ENCODE data around the gene LRMDA. TPM values are rescaled to one million over a fixed set of nuclear protein-coding genes. Genes with fewer than 3 reads are reported as not detected.

Gene LRMDA
- total and polyA plus RNA-seq, 2 of the 13 experiments (the other 11 are each of a cell fraction or from before 2014, with no cell fraction given) = 13.4 to 22.0 TPM

- TF ChIP-seq ATF2 (CRISPR knock-in tag; IDR thresholded peaks at IDR 0.05) (peak; percentile 46; the same call in 1 of the 2 replicates), EP300 (IDR thresholded peaks at IDR 0.05; ENCODE audit: low read depth in 2 of 2, low read length in 2 of 2) (peak; percentile 55 to 90; a peak in 3 of 4 replicates), EP300 (CRISPR knock-in tag; IDR thresholded peaks at IDR 0.05; ENCODE audit: borderline replicate concordance) (peak; percentile 88), NCOA2 (CRISPR knock-in tag; IDR thresholded peaks at IDR 0.05) (peak; percentile 86), THAP7 (CRISPR knock-in tag; IDR thresholded peaks at IDR 0.05) (no peak; the same call in 1 of the 2 replicates), ASH2L (IDR thresholded peaks at IDR 0.05; ENCODE audit: insufficient read length, low read depth, low read length) (no peak), CC2D1A (CRISPR knock-in tag; IDR thresholded peaks at IDR 0.05) (0 out of 2 replicates have a peak, but pooled peaks have one; percentile 46), TEF (CRISPR knock-in tag; IDR thresholded peaks at IDR 0.05) (no peak), HOXA9 (CRISPR knock-in tag; IDR thresholded peaks at IDR 0.05; ENCODE audit: borderline replicate concordance) (peak; percentile 87; the same call in 1 of the 2 replicates), IKZF5 (CRISPR knock-in tag; IDR thresholded peaks at IDR 0.05) (peak; percentile 68), ZNF224 (CRISPR knock-in tag; IDR thresholded peaks at IDR 0.05) (0 out of 2 replicates have a peak, but pooled peaks have one; percentile 10), KDM6A (CRISPR knock-in tag; IDR thresholded peaks at IDR 0.05; ENCODE audit: low read depth) (no peak), HES4 (CRISPR knock-in tag; IDR thresholded peaks at IDR 0.05; ENCODE audit: borderline replicate concordance) (peak; percentile 39; the same call in 1 of the 2 replicates), HMGA1 (CRISPR knock-in tag; conservative IDR thresholded peaks at IDR 0.05) (no peak), ZNF263 (CRISPR knock-in tag; IDR thresholded peaks at IDR 0.05) (peak; percentile 68), ZNF44 (CRISPR knock-in tag; IDR thresholded peaks at IDR 0.05) (0 out of 2 replicates have a peak, but pooled peaks have one; percentile 57), SMYD3 (CRISPR knock-in tag; IDR thresholded peaks at IDR 0.05) (peak; percentile 29; the same call in 1 of the 2 replicates), BCL3 (CRISPR knock-in tag; IDR thresholded peaks at IDR 0.05) (no peak), ELK4 (CRISPR knock-in tag; IDR thresholded peaks at IDR 0.05; ENCODE audit: borderline replicate concordance) (no peak), HOXD1 (CRISPR knock-in tag; IDR thresholded peaks at IDR 0.05) (peak; percentile 98)
Measured at GRCh38 chr10:75404815-75405597, 26.4 kb upstream of the LRMDA start (continued).

Measured in HepG2 (cell line).